ENCODE data around the gene COPB1. TPM values are rescaled to one million over a fixed set of nuclear protein-coding genes. Genes with fewer than 3 reads are reported as not detected.

The COPB1 gene
- total RNA-seq, 2 donors from 2014 or later, result 46.1 to 62.5 TPM

GRCh38 chr11:14445542-14446530 is 53.8 kb downstream of the COPB1 start:
- TF ChIP-seq POLR2A (IDR thresholded peaks at IDR 0.05) (no peak), CTCF (IDR thresholded peaks at IDR 0.05) (no peak)
- Histone ChIP-seq H3K27me3 (no peaks in the 10 kb centered on the region), H3K36me3 (replicated peaks in 1 of 2; ENCODE audit: insufficient read depth in 1 of 2, low read depth in 2 of 2) (no peaks in the 10 kb centered on the region), H3K4me1 (peaks cover 9% of the 10 kb centered on the region), H3K27ac (peak overlapping the region in 1 of 4 donors; percentile 35), H3K9me3 (no peaks in the 10 kb centered on the region), H3K4me3 (no peak overlapping the region)
- DNase-seq, result no peak
- intact Hi-C loops (cut with DNase I), result no loop called here
- WGBS, 2 donors, result 83 to 92% methylated on average over 2 of the region's 2 CpGs
- ATAC-seq, result no peak

DNA sequence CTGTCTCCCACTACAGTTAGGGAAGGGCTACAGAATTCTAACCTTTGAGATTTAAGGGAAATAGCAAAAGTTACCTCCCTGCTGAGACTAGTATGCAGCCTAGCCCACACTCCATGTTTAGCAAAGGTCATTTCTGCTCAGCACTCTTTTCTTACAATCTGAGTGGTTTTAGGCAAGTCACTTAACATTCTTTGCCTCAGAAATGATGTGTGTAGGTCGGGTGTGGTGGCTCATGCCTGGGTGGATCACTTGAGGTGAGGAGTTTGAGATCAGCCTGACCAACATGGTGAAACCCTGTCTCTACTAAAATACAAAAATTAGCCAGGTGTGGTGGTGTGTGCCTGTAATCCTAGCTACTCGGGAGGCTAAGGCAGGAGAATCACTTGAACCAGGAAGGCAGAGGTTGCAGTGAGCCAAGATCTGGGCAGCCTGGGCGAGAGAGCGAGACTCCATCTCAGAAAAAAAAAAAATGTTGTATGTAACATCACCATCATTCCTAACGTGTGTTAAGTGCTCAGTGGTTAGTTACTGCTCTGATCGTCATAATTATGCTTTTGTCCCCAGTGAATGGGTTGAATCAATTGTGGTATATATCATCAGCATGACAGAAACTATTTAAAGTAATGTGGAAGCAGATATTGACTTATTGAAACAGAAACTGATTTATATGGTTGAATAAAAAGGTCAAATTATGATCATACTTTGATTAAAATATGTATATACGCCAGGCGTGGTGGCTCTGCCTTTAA is 55.0 kb downstream of the COPB1 start:
- Histone ChIP-seq H3K27me3 (no peaks in the 10 kb centered on the region), H3K4me1 (peaks cover 9% of the 10 kb centered on the region), H3K9me3 (no peaks in the 10 kb centered on the region), H3K4me3 (no peak overlapping the region), H3K36me3 (replicated peaks in 1 of 2; ENCODE audit: insufficient read depth in 1 of 2, low read depth in 2 of 2) (no peaks in the 10 kb centered on the region), H3K27ac (peak overlapping the region in 2 of 4 donors; percentile 43 to 50)
- 85 to 90% methylated on average over 8 of the region's 8 CpGs for WGBS, 2 donors
- DNase-seq (no peak), ATAC-seq (no peak)
- TF ChIP-seq CTCF (IDR thresholded peaks at IDR 0.05) (no peak), POLR2A (IDR thresholded peaks at IDR 0.05) (no peak)
- intact Hi-C loops (cut with DNase I), result no loop called here

GRCh38 chr11:14443638-14444037 is 56.0 kb downstream of the COPB1 start:
- peak; percentile 72 for ATAC-seq
- TF ChIP-seq POLR2A (IDR thresholded peaks at IDR 0.05) (no peak), CTCF (IDR thresholded peaks at IDR 0.05) (peak in 1 of 7 experiments; percentile 4)
- Histone ChIP-seq H3K9me3 (no peaks in the 10 kb centered on the region), H3K36me3 (replicated peaks in 1 of 2; ENCODE audit: insufficient read depth in 1 of 2, low read depth in 2 of 2) (no peaks in the 10 kb centered on the region), H3K27ac (peak overlapping the region in 2 of 4 donors; percentile 43 to 50), H3K4me1 (peaks cover 6% of the 10 kb centered on the region), H3K4me3 (no peak overlapping the region), H3K27me3 (no peaks in the 10 kb centered on the region)
- peak; percentile 60 to 78 (median 63) for DNase-seq
- intact Hi-C loops (cut with DNase I), result no loop called here
- 61 to 63% methylated on average over 1 of the region's 1 CpG for WGBS, 2 donors

GRCh38 chr11:14435717-14436512 is 63.7 kb downstream of the COPB1 start:
- H3K27ac ChIP-seq, result no peak overlapping the region
- H3K9me3 ChIP-seq, result no peaks in the 10 kb centered on the region
- WGBS, 2 donors, result 74 to 81% methylated on average over 3 of the region's 3 CpGs
- TF ChIP-seq CTCF (IDR thresholded peaks at IDR 0.05) (no peak), POLR2A (IDR thresholded peaks at IDR 0.05) (no peak)
- ATAC-seq (no peak), DNase-seq (no peak)
- no peak overlapping the region for H3K4me3 ChIP-seq
- intact Hi-C loops (cut with DNase I), result no loop called here
- no peaks in the 10 kb centered on the region for H3K4me1 ChIP-seq
- no peaks in the 10 kb centered on the region for H3K36me3 ChIP-seq (replicated peaks in 1 of 2; ENCODE audit: insufficient read depth in 1 of 2, low read depth in 2 of 2)
- H3K27me3 ChIP-seq, result no peaks in the 10 kb centered on the region
